Hepatocyte (in vitro differentiated cells): ENCODE results near the gene RGR. TPM values are rescaled to one million over a fixed set of nuclear protein-coding genes. Genes with fewer than 3 reads are reported as not detected.

Source experiments
- DNase-seq: peaks from one replicate; pipeline ENCODE4 v3.0.0-alpha.2; 2016; ENCODE audit warnings: low spot score
- H2AFZ ChIP-seq: fragments of 200-600 bp; sonication (generic); 2 replicates; pipeline ENCODE4 v1.6.0; 2016; ENCODE audit warnings: antibody characterized with exemption, mild to moderate bottlenecking
- H3K27ac ChIP-seq: fragments of 200-600 bp; sonication (generic); 2 replicates; pipeline ENCODE4 v1.5.1; 2016; ENCODE audit warnings: mild to moderate bottlenecking
- H3K27me3 ChIP-seq: fragments of 200-600 bp; sonication (generic); 2 replicates; pipeline ENCODE4 v1.6.1; 2016
- H3K36me3 ChIP-seq: fragments of 200-600 bp; sonication (generic); replicated peaks from 2 replicates; pipeline ENCODE4 v1.5.1; 2016; ENCODE audit warnings: low read depth; ENCODE audit not compliant: insufficient read depth
- H3K4me1 ChIP-seq: fragments of 200-600 bp; sonication (generic); 2 replicates; pipeline ENCODE4 v1.5.1; 2016; ENCODE audit warnings: mild to moderate bottlenecking, moderate library complexity; ENCODE audit not compliant: insufficient read depth
- H3K4me2 ChIP-seq: fragments of 200-600 bp; sonication (generic); 2 replicates; pipeline ENCODE4 v1.6.0; 2016
- H3K4me3 ChIP-seq: fragments of 200-600 bp; sonication (generic); 2 replicates; pipeline ENCODE4 v1.5.1; 2016; ENCODE audit warnings: mild to moderate bottlenecking
- H3K79me2 ChIP-seq: fragments of 200-600 bp; sonication (generic); 2 replicates; pipeline ENCODE4 v1.6.0; 2017; ENCODE audit warnings: mild to moderate bottlenecking
- H3K9me2 ChIP-seq: fragments of 200-600 bp; sonication (generic); replicated peaks from 2 replicates; pipeline ENCODE4 v1.6.0; 2017; ENCODE audit warnings: mild to moderate bottlenecking; ENCODE audit not compliant: insufficient read depth
- H3K9me3 ChIP-seq: fragments of 200-600 bp; sonication (generic); 2 replicates; pipeline ENCODE4 v1.5.1; 2016; ENCODE audit warnings: low read depth, mild to moderate bottlenecking
- H4K20me1 ChIP-seq: fragments of 200-600 bp; sonication (generic); 2 replicates; pipeline ENCODE4 v1.6.0; 2016; ENCODE audit warnings: mild to moderate bottlenecking; ENCODE audit not compliant: insufficient read depth, poor library complexity, severe bottlenecking
- EZH2 ChIP-seq: fragments of 200-600 bp; sonication (generic); IDR thresholded peaks from 2 replicates; pipeline ENCODE4 v1.6.1; 2016; ENCODE audit warnings: antibody characterized with exemption, mild to moderate bottlenecking, borderline replicate concordance
- EZH2phosphoT487 ChIP-seq: fragments of 200-600 bp; sonication (generic); IDR thresholded peaks from one replicate; pipeline ENCODE4 v1.6.1; 2018; ENCODE audit warnings: antibody characterized with exemption, mild to moderate bottlenecking, low read depth, moderate library complexity; ENCODE audit not compliant: unreplicated experiment, severe bottlenecking
- WGBS: methylation state at CpG from one replicate; pipeline ENCODE4 v1.1.6; 2016; ENCODE audit warnings: low lambda C conversion rate; ENCODE audit errors: missing lambda C conversion rate; 5-methylcytosine and 5-hydroxymethylcytosine counted together
- polyA plus RNA-seq: library from polyadenylated mRNA; unstranded; fragments of >200 nt; fragmentation: Nextera tagmentation; extraction: Ambion mirVana; gene quantifications from 2 replicates; pipeline ENCODE4 v1.2.1, GENCODE V29; 2016
- total RNA-seq: library from RNA; depleted of rRNA; stranded (reverse); fragments of >200 nt; gene quantifications from 2 replicates; pipeline ENCODE4 v1.2.3, GENCODE V29; 2014
- TF ChIP-seq, protein P1 (sequence below): fragments of 200-600 bp; sonication (generic); IDR thresholded peaks from 2 replicates; pipeline ENCODE4 v1.5.1; 2016; ENCODE audit warnings: antibody characterized with exemption, mild to moderate bottlenecking; ENCODE audit not compliant: poor library complexity

Gene RGR
- total and polyA plus RNA-seq, 2 experiments from 2014 or later, result not detected

DNA sequence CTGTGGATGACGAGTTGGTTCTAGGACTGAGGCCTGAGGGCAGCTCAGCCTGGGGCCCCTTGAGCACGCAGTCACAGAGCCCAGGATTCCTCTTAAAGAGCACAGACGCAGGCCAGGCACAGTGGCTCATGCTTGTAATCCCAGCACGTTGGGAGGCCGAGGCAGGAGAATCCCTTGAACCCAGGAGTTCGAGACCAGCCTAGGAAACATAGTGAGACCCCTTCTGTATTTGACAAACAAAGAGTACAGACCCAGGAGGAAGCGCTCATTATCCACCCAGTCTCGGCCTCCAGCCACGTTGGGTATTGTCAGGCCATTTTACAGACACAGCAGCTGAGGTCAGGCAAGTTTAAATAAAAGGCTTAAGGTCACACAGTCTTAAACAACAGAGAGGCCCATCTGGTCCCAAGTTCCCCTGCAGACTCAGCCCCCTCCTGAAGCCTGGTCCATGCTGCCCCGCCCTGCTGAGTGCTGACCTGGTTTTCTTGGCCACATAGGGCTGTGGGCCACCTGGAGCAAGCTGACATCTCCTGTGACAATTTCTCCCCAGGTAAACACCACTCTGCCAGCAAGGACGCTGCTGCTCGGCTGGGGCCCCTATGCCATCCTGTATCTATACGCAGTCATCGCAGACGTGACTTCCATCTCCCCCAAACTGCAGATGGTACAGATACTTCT, 12.6 kb downstream of the RGR start:
- no peaks in the 10 kb centered on the region for H3K9me3 ChIP-seq
- H3K36me3 ChIP-seq, result no peaks in the 10 kb centered on the region
- H3K4me2 ChIP-seq, result no peak overlapping the region
- DNase-seq, result no peak
- no peaks in the 10 kb centered on the region for H3K27me3 ChIP-seq
- no peak overlapping the region for H2AFZ ChIP-seq
- no peaks in the 10 kb centered on the region for H4K20me1 ChIP-seq
- TF ChIP-seq EZH2phosphoT487 (no peak), EZH2 (no peak)
- TF ChIP-seq, protein P1, sequence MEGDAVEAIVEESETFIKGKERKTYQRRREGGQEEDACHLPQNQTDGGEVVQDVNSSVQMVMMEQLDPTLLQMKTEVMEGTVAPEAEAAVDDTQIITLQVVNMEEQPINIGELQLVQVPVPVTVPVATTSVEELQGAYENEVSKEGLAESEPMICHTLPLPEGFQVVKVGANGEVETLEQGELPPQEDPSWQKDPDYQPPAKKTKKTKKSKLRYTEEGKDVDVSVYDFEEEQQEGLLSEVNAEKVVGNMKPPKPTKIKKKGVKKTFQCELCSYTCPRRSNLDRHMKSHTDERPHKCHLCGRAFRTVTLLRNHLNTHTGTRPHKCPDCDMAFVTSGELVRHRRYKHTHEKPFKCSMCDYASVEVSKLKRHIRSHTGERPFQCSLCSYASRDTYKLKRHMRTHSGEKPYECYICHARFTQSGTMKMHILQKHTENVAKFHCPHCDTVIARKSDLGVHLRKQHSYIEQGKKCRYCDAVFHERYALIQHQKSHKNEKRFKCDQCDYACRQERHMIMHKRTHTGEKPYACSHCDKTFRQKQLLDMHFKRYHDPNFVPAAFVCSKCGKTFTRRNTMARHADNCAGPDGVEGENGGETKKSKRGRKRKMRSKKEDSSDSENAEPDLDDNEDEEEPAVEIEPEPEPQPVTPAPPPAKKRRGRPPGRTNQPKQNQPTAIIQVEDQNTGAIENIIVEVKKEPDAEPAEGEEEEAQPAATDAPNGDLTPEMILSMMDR, result no peak
- no peaks in the 10 kb centered on the region for H3K79me2 ChIP-seq
- no peaks in the 10 kb centered on the region for H3K9me2 ChIP-seq
- 82% methylated on average over 15 of the region's 15 CpGs for WGBS
- H3K4me3 ChIP-seq, result no peak overlapping the region
- H3K27ac ChIP-seq, result no peak overlapping the region
- no peaks in the 10 kb centered on the region for H3K4me1 ChIP-seq

DNA sequence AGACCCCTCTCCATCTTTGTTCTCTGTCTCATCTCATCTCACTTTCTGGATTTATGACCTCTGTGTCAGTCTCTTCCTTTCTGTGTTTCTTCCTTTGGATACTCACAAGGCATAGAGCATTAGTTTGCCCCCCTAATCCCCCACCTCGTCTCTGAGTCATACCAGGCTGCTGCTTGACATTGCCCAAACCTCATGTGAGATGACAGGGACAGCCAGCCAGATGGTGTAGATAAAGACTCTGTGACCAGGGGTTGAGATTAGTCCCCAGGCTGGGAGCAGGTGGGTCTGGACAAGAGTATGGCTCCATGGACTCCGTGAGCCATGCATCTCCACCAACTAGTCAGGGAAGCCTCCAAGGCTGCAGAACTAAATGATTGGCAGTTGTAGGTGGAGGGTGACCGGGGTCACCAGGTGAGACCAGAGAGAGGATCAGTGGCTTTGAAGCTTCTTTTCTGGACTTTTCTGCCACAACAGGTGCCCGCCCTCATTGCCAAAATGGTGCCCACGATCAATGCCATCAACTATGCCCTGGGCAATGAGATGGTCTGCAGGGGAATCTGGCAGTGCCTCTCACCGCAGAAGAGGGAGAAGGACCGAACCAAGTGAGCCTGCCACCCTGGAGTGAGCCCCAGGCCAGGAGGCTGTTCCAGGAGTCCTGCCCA, 13.3 kb downstream of the RGR start:
- Histone ChIP-seq H3K27me3 (peaks cover 2% of the 10 kb centered on the region), H4K20me1 (no peaks in the 10 kb centered on the region), H2AFZ (no peak overlapping the region), H3K4me1 (no peaks in the 10 kb centered on the region), H3K9me3 (no peaks in the 10 kb centered on the region), H3K4me3 (no peak overlapping the region), H3K79me2 (no peaks in the 10 kb centered on the region), H3K9me2 (no peaks in the 10 kb centered on the region), H3K36me3 (no peaks in the 10 kb centered on the region), H3K27ac (no peak overlapping the region), H3K4me2 (no peak overlapping the region)
- no peak for DNase-seq
- TF ChIP-seq EZH2phosphoT487 (no peak), EZH2 (no peak)
- TF ChIP-seq, protein P1, result no peak
- 88% methylated on average over 7 of the region's 7 CpGs for WGBS

DNA sequence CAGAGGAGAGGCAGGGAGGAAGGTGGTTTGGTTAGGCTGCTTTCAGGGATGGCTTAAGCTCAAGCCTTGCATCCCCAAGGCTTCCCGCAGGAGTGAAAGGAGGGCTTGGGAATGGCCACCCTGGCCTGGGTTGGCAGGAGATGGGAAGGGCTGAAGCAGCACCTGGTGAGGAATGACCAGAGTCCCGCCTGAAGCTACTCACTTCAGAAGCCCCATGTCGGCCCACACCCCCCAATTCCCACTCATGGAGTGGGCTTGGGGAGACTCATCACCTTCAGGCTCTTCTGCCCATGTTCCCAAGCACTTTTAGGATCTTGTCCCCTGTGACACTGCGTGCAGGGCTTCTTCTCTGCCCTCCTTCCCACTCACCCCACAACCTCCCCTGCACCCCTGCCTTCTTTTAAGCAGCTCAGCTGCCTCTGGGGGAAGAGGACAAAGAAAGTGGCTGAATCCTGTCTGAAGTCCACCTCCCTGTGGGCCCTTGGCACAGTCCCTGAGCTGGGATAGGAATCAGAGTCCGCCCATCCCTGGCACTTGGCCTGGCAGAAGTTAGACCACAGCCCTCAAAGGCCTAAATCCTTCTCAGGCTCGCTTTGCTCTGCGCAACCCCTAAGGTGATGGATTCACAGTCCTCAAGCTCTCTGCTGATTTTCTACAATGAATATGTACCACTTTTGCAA, 16.5 kb downstream of the RGR start:
- H3K27me3 ChIP-seq, result peaks cover 2% of the 10 kb centered on the region
- DNase-seq, result no peak
- H3K4me3 ChIP-seq, result no peak overlapping the region
- H3K4me2 ChIP-seq, result no peak overlapping the region
- no peaks in the 10 kb centered on the region for H4K20me1 ChIP-seq
- TF ChIP-seq, protein P1, result no peak
- no peak overlapping the region for H2AFZ ChIP-seq
- WGBS, result 81% methylated on average over 7 of the region's 7 CpGs
- no peaks in the 10 kb centered on the region for H3K4me1 ChIP-seq
- no peaks in the 10 kb centered on the region for H3K9me3 ChIP-seq
- H3K9me2 ChIP-seq, result no peaks in the 10 kb centered on the region
- H3K27ac ChIP-seq, result no peak overlapping the region
- H3K36me3 ChIP-seq, result no peaks in the 10 kb centered on the region
- H3K79me2 ChIP-seq, result no peaks in the 10 kb centered on the region
